Smooth muscle cell of the brain vasculature (primary cell): ENCODE results near the gene PBRM1.
A peak's percentile ranks its signal among the peaks of the same experiment; 100 is the strongest.
"Not testable (repeated sequence)": the region's sequence is repeated elsewhere in the genome, so short reads cannot be mapped to it uniquely, and the experiment has no call there.

ENCODE experiments used
- DNase-seq: peaks from one replicate; pipeline ENCODE4 v3.0.0-alpha.2; 2012; ENCODE audit warnings: low read depth, low spot score

The PBRM1 gene

GRCh38 chr3:52536369-52537164 is 149.1 kb downstream of the PBRM1 start, which contains the start of gene UQCC5:
UQCC5 (plus strand) TSS chr3:52536605; CDS start chr3:52536756, 151 bp downstream.
- peak; percentile 95 for DNase-seq

- no peak for DNase-seq
Measured at GRCh38 chr3:52536112-52536368, 149.7 kb downstream of the PBRM1 start.

GRCh38 chr3:52535411-52536111 is 150.2 kb downstream of the PBRM1 start:
- no peak for DNase-seq

- DNase-seq = no peak
Measured at GRCh38 chr3:52534281-52535183, 151.2 kb downstream of the PBRM1 start.

- no peak for DNase-seq
Measured at GRCh38 chr3:52533623-52534280, 152.0 kb downstream of the PBRM1 start, which contains the start of gene NT5DC2. NT5DC2 (minus strand) TSS chr3:52533857; CDS start chr3:52533737, 120 bp downstream.

GRCh38 chr3:52532838-52533622 is 152.7 kb downstream of the PBRM1 start:
- DNase-seq = no peak

- DNase-seq = no peak
Measured at GRCh38 chr3:52532517-52532837, 153.2 kb downstream of the PBRM1 start.

GRCh38 chr3:52531860-52532516 is 153.7 kb downstream of the PBRM1 start:
- DNase-seq = no peak

GRCh38 chr3:52530918-52531826 is 154.5 kb downstream of the PBRM1 start:
- no peak for DNase-seq

GRCh38 chr3:52529376-52530333 is 156.1 kb downstream of the PBRM1 start:
- DNase-seq = no peak

GRCh38 chr3:52528586-52529375 is 156.9 kb downstream of the PBRM1 start:
- no peak for DNase-seq

- no peak for DNase-seq
Measured at GRCh38 chr3:52527732-52528585, 157.8 kb downstream of the PBRM1 start.

- DNase-seq = no peak
Measured at GRCh38 chr3:52527039-52527731, 158.5 kb downstream of the PBRM1 start.

- not testable (repeated sequence) for DNase-seq
Measured at GRCh38 chr3:52526671-52527038, 159.1 kb downstream of the PBRM1 start.

- no peak for DNase-seq
Measured at GRCh38 chr3:52525680-52526561, 159.8 kb downstream of the PBRM1 start.
